Measurements from ENCODE around the gene THUMPD2.

GRCh38 chr2:39701137-39701536, 77.9 kb downstream of the THUMPD2 start:
- no peak for TF ChIP-seq CTCF (IDR thresholded peaks at IDR 0.05)
- TF ChIP-seq EP300 (IDR thresholded peaks at IDR 0.05) = no peak
- no peak for TF ChIP-seq POLR2AphosphoS5 (IDR thresholded peaks at IDR 0.05)

Data from suprapubic skin (tissue), 4 donors.